ENCODE data around the gene NUTM2E. TPM values are rescaled to one million over a fixed set of nuclear protein-coding genes. Genes with fewer than 3 reads are reported as not detected.
"Not testable (repeated sequence)": the region's sequence is repeated elsewhere in the genome, so short reads cannot be mapped to it uniquely, and the experiment has no call there.

NUTM2E gene
- total and polyA plus RNA-seq, 9 of the 15 experiments (the other 6 are each of a cell fraction or from before 2014, with no cell fraction given): 0.05 to 0.18 (median 0.08) TPM; not detected in 4

DNA sequence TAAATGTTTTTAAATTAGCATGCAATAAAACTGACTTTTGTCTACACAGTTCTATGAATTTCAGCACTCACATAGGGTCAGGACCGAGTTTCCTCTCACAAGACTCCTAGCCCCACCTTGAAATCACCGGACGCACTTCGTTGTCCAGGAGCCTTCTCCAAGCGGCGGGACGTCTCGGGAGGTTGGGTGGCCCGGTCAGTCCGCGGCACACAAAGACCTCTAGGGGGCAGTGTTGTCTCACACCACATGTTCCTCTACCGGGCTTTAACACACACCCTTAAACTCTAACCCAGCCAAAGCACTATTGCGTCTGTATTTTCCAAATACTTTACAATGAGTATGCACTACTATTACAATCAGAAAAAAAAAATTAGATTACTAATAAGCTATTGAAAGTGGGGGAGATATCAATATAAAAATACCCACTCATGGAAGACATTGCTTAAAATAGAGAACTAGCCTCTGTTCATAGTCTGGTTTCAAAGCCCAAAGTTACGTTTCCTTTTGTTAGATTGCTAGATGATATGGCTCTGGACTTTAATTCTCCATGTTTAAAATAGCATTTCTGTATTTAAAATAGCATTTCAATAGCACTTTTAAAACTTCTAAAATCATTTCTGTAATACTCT, 47.1 kb upstream of the NUTM2E start (continued):
- TF ChIP-seq, protein P1, sequence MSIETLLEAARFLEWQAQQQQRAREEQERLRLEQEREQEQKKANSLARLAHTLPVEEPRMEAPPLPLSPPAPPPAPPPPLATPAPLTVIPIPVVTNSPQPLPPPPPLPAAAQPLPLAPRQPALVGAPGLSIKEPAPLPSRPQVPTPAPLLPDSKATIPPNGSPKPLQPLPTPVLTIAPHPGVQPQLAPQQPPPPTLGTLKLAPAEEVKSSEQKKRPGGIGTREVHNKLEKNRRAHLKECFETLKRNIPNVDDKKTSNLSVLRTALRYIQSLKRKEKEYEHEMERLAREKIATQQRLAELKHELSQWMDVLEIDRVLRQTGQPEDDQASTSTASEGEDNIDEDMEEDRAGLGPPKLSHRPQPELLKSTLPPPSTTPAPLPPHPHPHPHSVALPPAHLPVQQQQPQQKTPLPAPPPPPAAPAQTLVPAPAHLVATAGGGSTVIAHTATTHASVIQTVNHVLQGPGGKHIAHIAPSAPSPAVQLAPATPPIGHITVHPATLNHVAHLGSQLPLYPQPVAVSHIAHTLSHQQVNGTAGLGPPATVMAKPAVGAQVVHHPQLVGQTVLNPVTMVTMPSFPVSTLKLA (conservative IDR thresholded peaks at IDR 0.05): 0 out of 4 replicates have a peak, but pooled peaks have one; percentile 17 to 27
- TF ChIP-seq, protein P2, sequence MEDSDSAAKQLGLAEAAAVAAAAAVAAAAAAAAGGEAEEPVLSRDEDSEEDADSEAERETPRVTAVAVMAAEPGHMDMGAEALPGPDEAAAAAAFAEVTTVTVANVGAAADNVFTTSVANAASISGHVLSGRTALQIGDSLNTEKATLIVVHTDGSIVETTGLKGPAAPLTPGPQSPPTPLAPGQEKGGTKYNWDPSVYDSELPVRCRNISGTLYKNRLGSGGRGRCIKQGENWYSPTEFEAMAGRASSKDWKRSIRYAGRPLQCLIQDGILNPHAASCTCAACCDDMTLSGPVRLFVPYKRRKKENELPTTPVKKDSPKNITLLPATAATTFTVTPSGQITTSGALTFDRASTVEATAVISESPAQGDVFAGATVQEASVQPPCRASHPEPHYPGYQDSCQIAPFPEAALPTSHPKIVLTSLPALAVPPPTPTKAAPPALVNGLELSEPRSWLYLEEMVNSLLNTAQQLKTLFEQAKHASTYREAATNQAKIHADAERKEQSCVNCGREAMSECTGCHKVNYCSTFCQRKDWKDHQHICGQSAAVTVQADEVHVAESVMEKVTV (CRISPR knock-in tag; IDR thresholded peaks at IDR 0.05): 0 out of 2 replicates have a peak, but pooled peaks have one; percentile 14
- TF ChIP-seq, protein P3, sequence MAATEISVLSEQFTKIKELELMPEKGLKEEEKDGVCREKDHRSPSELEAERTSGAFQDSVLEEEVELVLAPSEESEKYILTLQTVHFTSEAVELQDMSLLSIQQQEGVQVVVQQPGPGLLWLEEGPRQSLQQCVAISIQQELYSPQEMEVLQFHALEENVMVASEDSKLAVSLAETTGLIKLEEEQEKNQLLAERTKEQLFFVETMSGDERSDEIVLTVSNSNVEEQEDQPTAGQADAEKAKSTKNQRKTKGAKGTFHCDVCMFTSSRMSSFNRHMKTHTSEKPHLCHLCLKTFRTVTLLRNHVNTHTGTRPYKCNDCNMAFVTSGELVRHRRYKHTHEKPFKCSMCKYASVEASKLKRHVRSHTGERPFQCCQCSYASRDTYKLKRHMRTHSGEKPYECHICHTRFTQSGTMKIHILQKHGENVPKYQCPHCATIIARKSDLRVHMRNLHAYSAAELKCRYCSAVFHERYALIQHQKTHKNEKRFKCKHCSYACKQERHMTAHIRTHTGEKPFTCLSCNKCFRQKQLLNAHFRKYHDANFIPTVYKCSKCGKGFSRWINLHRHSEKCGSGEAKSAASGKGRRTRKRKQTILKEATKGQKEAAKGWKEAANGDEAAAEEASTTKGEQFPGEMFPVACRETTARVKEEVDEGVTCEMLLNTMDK (IDR thresholded peaks at IDR 0.05; ENCODE audit: borderline replicate concordance, insufficient read depth, low read depth, low read length, poor library complexity, severe bottlenecking): peak; percentile 64
- 0 out of 2 replicates have a peak, but pooled peaks have one; percentile 19 for TF ChIP-seq CC2D1A (IDR thresholded peaks at IDR 0.05)
- TF ChIP-seq, protein P4, sequence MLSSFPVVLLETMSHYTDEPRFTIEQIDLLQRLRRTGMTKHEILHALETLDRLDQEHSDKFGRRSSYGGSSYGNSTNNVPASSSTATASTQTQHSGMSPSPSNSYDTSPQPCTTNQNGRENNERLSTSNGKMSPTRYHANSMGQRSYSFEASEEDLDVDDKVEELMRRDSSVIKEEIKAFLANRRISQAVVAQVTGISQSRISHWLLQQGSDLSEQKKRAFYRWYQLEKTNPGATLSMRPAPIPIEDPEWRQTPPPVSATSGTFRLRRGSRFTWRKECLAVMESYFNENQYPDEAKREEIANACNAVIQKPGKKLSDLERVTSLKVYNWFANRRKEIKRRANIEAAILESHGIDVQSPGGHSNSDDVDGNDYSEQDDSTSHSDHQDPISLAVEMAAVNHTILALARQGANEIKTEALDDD (IDR thresholded peaks at IDR 0.05): peak; percentile 67; the same call in 1 of the 2 replicates
- TF ChIP-seq, protein P5, sequence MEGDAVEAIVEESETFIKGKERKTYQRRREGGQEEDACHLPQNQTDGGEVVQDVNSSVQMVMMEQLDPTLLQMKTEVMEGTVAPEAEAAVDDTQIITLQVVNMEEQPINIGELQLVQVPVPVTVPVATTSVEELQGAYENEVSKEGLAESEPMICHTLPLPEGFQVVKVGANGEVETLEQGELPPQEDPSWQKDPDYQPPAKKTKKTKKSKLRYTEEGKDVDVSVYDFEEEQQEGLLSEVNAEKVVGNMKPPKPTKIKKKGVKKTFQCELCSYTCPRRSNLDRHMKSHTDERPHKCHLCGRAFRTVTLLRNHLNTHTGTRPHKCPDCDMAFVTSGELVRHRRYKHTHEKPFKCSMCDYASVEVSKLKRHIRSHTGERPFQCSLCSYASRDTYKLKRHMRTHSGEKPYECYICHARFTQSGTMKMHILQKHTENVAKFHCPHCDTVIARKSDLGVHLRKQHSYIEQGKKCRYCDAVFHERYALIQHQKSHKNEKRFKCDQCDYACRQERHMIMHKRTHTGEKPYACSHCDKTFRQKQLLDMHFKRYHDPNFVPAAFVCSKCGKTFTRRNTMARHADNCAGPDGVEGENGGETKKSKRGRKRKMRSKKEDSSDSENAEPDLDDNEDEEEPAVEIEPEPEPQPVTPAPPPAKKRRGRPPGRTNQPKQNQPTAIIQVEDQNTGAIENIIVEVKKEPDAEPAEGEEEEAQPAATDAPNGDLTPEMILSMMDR (IDR thresholded peaks at IDR 0.05 in 2 of 3, conservative IDR thresholded peaks at IDR 0.05 in 1 of 3; ENCODE audit: insufficient read depth in 2 of 3, low read depth in 1 of 3, low read length in 3 of 3): peak; percentile 52 to 70 (median 63); a peak in 5 of 6 replicates
- peak; percentile 43 for TF ChIP-seq MYC (IDR thresholded peaks at IDR 0.05; ENCODE audit: low read depth, low read length)
- not testable (repeated sequence) for TF ChIP-seq MYC (CRISPR knock-in tag; IDR thresholded peaks at IDR 0.05; ENCODE audit: borderline replicate concordance, low read depth)
- TF ChIP-seq GATAD2B (IDR thresholded peaks at IDR 0.05; ENCODE audit: borderline replicate concordance): 0 out of 2 replicates have a peak, but pooled peaks have one; percentile 17
- TF ChIP-seq CREM (IDR thresholded peaks at IDR 0.05; ENCODE audit: low read depth): 0 out of 2 replicates have a peak, but pooled peaks have one; percentile 8
- TF ChIP-seq, protein P6, sequence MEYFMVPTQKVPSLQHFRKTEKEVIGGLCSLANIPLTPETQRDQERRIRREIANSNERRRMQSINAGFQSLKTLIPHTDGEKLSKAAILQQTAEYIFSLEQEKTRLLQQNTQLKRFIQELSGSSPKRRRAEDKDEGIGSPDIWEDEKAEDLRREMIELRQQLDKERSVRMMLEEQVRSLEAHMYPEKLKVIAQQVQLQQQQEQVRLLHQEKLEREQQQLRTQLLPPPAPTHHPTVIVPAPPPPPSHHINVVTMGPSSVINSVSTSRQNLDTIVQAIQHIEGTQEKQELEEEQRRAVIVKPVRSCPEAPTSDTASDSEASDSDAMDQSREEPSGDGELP (CRISPR knock-in tag; IDR thresholded peaks at IDR 0.05; ENCODE audit: borderline replicate concordance): peak; percentile 40; the same call in 1 of the 2 replicates
- TF ChIP-seq, protein P7, sequence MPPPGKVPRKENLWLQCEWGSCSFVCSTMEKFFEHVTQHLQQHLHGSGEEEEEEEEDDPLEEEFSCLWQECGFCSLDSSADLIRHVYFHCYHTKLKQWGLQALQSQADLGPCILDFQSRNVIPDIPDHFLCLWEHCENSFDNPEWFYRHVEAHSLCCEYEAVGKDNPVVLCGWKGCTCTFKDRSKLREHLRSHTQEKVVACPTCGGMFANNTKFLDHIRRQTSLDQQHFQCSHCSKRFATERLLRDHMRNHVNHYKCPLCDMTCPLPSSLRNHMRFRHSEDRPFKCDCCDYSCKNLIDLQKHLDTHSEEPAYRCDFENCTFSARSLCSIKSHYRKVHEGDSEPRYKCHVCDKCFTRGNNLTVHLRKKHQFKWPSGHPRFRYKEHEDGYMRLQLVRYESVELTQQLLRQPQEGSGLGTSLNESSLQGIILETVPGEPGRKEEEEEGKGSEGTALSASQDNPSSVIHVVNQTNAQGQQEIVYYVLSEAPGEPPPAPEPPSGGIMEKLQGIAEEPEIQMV (tag; conservative IDR thresholded peaks at IDR 0.05; ENCODE audit: low read depth): peak; percentile 78; the same call in 1 of the 2 replicates

All from K562 (cell line).